AG10803 (cell line): ENCODE results near the gene AKAP3.
A peak's percentile ranks its signal among the peaks of the same experiment; 100 is the strongest.

ENCODE experiments used
- DNase-seq: peaks from one replicate; pipeline ENCODE4 v3.0.0; 2010; ENCODE audit warnings: low read depth
- H3K4me3 ChIP-seq: 2 replicates; pipeline ENCODE4 v1.5.1; 2011; ENCODE audit warnings: mild to moderate bottlenecking, low read length, control low read depth
- CTCF ChIP-seq: conservative IDR thresholded peaks from 2 replicates; pipeline ENCODE4 v1.5.1; 2011; ENCODE audit warnings: mild to moderate bottlenecking, low read length, control low read depth, inconsistent platforms

The AKAP3 gene

GRCh38 chr12:4648501-4649357, at the start of gene AKAP3, which contains the start of gene NDUFA9:
AKAP3 (minus strand) TSS chr12:4649051; CDS start chr12:4638196, 10,855 bp downstream.
NDUFA9 (plus strand) TSS chr12:4649114; CDS start chr12:4649127, 13 bp downstream.
- peak within 1 kb of the TSS; percentile 69 for H3K4me3 ChIP-seq
- TF ChIP-seq CTCF: no peak
- DNase-seq: peak; percentile 82

GRCh38 chr12:4690760-4691159, 41.9 kb upstream of the AKAP3 start:
- H3K4me3 ChIP-seq: no peak overlapping the region
- TF ChIP-seq CTCF: no peak
- DNase-seq: no peak

GRCh38 chr12:4685317-4685716, 36.5 kb upstream of the AKAP3 start:
- no peak for DNase-seq
- H3K4me3 ChIP-seq: no peak overlapping the region
- no peak for TF ChIP-seq CTCF

- no peak overlapping the region for H3K4me3 ChIP-seq
- TF ChIP-seq CTCF: no peak
- no peak for DNase-seq
These were observed 32.9 kb upstream of the AKAP3 start for GRCh38 chr12:4681732-4682131.

- H3K4me3 ChIP-seq: no peak overlapping the region
- DNase-seq: no peak
- TF ChIP-seq CTCF: no peak
These were observed 30.9 kb upstream of the AKAP3 start for GRCh38 chr12:4679711-4680110.

- DNase-seq: no peak
- no peak overlapping the region for H3K4me3 ChIP-seq
- TF ChIP-seq CTCF: no peak
These were observed 16.4 kb upstream of the AKAP3 start for GRCh38 chr12:4665236-4665635.

- peak; percentile 90 for DNase-seq
- no peak for TF ChIP-seq CTCF
- H3K4me3 ChIP-seq: no peak overlapping the region
These were observed 15.2 kb upstream of the AKAP3 start for GRCh38 chr12:4663971-4664505.
